Trophoblast cell (in vitro differentiated cells and primary cell): ENCODE measurements around the gene AGAP9.
"Not testable (repeated sequence)": the region's sequence is repeated elsewhere in the genome, so short reads cannot be mapped to it uniquely, and the experiment has no call there.

Source experiments
- DNase-seq, 2 donors: peaks; one replicate each; pipeline ENCODE4 v3.0.0-alpha.2; 2016
- H2AFZ ChIP-seq: 2 replicates; pipeline ENCODE4 v1.6.1; 2013; ENCODE audit warnings: low read length, moderate library complexity, mild to moderate bottlenecking; ENCODE audit not compliant: insufficient read depth, poor library complexity
- H2AK5ac ChIP-seq: 2 replicates; pipeline ENCODE4 v1.6.1; 2013; ENCODE audit warnings: mild to moderate bottlenecking, low read length
- H2BK120ac ChIP-seq: 2 replicates; pipeline ENCODE4 v1.6.1; 2013; ENCODE audit warnings: low read length, mild to moderate bottlenecking, moderate library complexity; ENCODE audit not compliant: insufficient read depth, poor library complexity
- H2BK12ac ChIP-seq: 2 replicates; pipeline ENCODE4 v1.6.1; 2013; ENCODE audit warnings: mild to moderate bottlenecking, low read length, moderate library complexity
- H2BK5ac ChIP-seq: 2 replicates; pipeline ENCODE4 v1.6.1; 2013; ENCODE audit warnings: low read length, low read depth, moderate library complexity, mild to moderate bottlenecking; ENCODE audit not compliant: poor library complexity
- H3K14ac ChIP-seq: 2 replicates; pipeline ENCODE4 v1.6.1; 2013; ENCODE audit warnings: mild to moderate bottlenecking, low read length
- H3K18ac ChIP-seq: 2 replicates; pipeline ENCODE4 v1.6.1; 2013; ENCODE audit warnings: mild to moderate bottlenecking, low read length
- H3K23ac ChIP-seq: 2 replicates; pipeline ENCODE4 v1.6.1; 2013; ENCODE audit warnings: low read length
- H3K27ac ChIP-seq: 2 replicates; pipeline ENCODE4 v1.5.1; 2013; ENCODE audit warnings: low read depth, mild to moderate bottlenecking, inconsistent platforms, low read length, moderate library complexity
- H3K27me3 ChIP-seq: 2 replicates; pipeline ENCODE4 v1.6.1; 2013; ENCODE audit warnings: inconsistent platforms, mild to moderate bottlenecking, low read length, moderate library complexity; ENCODE audit not compliant: insufficient read depth
- H3K36me3 ChIP-seq, 2 experiments: 1 replicate in 1 of 2; 2 replicates in 1 of 2; pipeline ENCODE4 v1.6.1; 2013; ENCODE audit warnings: low read length in 2 of 2, mild to moderate bottlenecking in 2 of 2, moderate library complexity in 1 of 2; ENCODE audit not compliant: insufficient read depth in 2 of 2, control insufficient read depth in 1 of 2
- H3K4ac ChIP-seq: 2 replicates; pipeline ENCODE4 v1.6.1; 2013; ENCODE audit warnings: low read depth, mild to moderate bottlenecking, low read length, moderate library complexity
- H3K4me1 ChIP-seq, 2 experiments: 1 replicate in 1 of 2; 2 replicates in 1 of 2; pipeline ENCODE4 v1.6.1; 2013; ENCODE audit warnings: low read length in 2 of 2, mild to moderate bottlenecking in 2 of 2, moderate library complexity in 1 of 2; ENCODE audit not compliant: insufficient read depth in 2 of 2, control insufficient read depth in 1 of 2
- H3K4me2 ChIP-seq: 2 replicates; pipeline ENCODE4 v1.6.1; 2013; ENCODE audit warnings: inconsistent platforms, mild to moderate bottlenecking, low read length, moderate library complexity
- H3K4me3 ChIP-seq: 2 replicates; pipeline ENCODE4 v1.5.1; 2013; ENCODE audit warnings: mild to moderate bottlenecking, low read depth, low read length, inconsistent platforms
- H3K79me1 ChIP-seq: one replicate; pipeline ENCODE4 v1.6.1; 2013; ENCODE audit warnings: low read length
- H3K79me2 ChIP-seq: 2 replicates; pipeline ENCODE4 v1.6.1; 2013; ENCODE audit warnings: low read length, mild to moderate bottlenecking; ENCODE audit not compliant: control insufficient read depth, insufficient read depth, poor library complexity
- H3K9ac ChIP-seq: 2 replicates; pipeline ENCODE4 v1.6.1; 2013; ENCODE audit warnings: mild to moderate bottlenecking, low read length
- H3K9me3 ChIP-seq: 2 replicates; pipeline ENCODE4 v1.6.1; 2013; ENCODE audit warnings: low read depth, mild to moderate bottlenecking, control low read depth, inconsistent platforms, low read length; ENCODE audit not compliant: insufficient read depth
- H4K12ac ChIP-seq: 2 replicates; pipeline ENCODE4 v1.6.1; 2013; ENCODE audit warnings: low read depth, mild to moderate bottlenecking, low read length, moderate library complexity
- H4K8ac ChIP-seq: 2 replicates; pipeline ENCODE4 v1.6.1; 2013; ENCODE audit warnings: low read depth, mild to moderate bottlenecking, low read length, moderate library complexity
- H4K91ac ChIP-seq: one replicate; pipeline ENCODE4 v1.6.1; 2013; ENCODE audit warnings: low read depth, mild to moderate bottlenecking, low read length, moderate library complexity
- WGBS: extraction: QIAGEN DNeasy Blood & Tissue Kit; methylation state at CpG from one replicate; pipeline ENCODE4 v1.1.7; 2013; ENCODE audit warnings: missing lambda C conversion rate; ENCODE audit not compliant: insufficient read length, insufficient coverage; ENCODE audit errors: extremely low coverage; 5-methylcytosine and 5-hydroxymethylcytosine counted together

Gene AGAP9

DNA sequence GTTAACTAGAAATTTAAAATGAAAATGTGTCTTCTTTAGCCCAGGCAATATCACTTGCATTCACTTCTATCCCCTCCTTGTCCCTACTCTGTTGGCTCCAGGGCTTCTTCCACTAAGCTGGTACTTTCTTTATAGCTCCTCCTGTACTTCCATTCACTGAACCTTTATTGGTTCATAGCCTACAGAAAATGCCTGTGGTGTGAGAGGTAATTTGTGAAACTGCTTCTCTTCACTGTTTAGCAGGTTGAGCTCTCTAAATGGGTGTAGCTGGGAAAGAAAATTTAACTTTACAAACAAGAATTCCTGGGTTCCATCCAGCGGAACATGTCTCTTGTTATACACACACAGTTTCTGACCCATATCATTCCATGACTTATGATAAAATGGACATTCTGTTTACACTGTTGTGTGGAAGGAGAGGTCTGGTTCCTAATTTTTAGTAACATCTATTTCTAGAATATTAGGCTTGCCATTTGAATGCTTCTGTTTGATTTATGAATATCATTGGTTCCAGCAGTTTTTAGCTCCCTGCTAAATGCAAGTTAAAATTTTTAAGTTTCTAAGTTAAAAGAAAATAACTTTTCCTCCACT is 36.4 kb upstream of the AGAP9 start:
- DNase-seq: peak in 1 of 2 donors; percentile 1
- not testable (repeated sequence) for H2BK12ac ChIP-seq, H3K27ac ChIP-seq, H4K91ac ChIP-seq, H3K4me1 ChIP-seq, H3K36me3 ChIP-seq, H4K8ac ChIP-seq, H2AFZ ChIP-seq, H3K79me1 ChIP-seq, H2BK5ac ChIP-seq, H3K9me3 ChIP-seq, H3K14ac ChIP-seq, H2AK5ac ChIP-seq, H3K9ac ChIP-seq, H3K18ac ChIP-seq, H3K79me2 ChIP-seq, H3K4me3 ChIP-seq, H3K4ac ChIP-seq, H3K4me2 ChIP-seq, H3K27me3 ChIP-seq, H4K12ac ChIP-seq, H3K23ac ChIP-seq, H2BK120ac ChIP-seq
- WGBS: no CpG with 5 or more reads among the region's 1 CpG

DNA sequence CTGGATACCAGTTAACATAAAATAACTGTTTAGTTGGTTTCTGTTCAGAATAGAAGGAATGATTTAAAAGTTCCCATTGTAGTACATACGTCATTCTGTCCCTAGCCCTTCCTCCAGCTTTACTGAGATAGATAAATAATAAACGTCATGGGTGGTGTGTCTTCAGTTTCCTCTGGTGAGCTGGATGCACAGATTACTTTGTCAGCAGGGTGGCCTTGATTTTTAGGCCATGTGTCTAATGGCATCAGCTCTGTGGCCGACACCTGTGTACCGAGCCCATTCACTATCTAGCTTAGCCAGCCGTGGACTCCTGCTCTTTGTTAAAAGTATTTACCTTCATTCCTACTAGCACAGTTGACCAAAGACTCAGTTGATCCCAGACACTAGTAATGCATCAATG is 34.7 kb upstream of the AGAP9 start:
- not testable (repeated sequence) for H3K14ac ChIP-seq, H3K27ac ChIP-seq, H2BK120ac ChIP-seq, H3K9me3 ChIP-seq, H3K4me3 ChIP-seq, H3K27me3 ChIP-seq, H3K36me3 ChIP-seq, H4K91ac ChIP-seq, H4K12ac ChIP-seq, H3K18ac ChIP-seq, H2AK5ac ChIP-seq, H3K79me1 ChIP-seq, H4K8ac ChIP-seq, H3K79me2 ChIP-seq, H3K4me2 ChIP-seq, H2BK12ac ChIP-seq, H2AFZ ChIP-seq, H2BK5ac ChIP-seq, H3K23ac ChIP-seq, H3K9ac ChIP-seq, H3K4ac ChIP-seq, H3K4me1 ChIP-seq
- no CpG with 5 or more reads among the region's 5 CpGs for WGBS
- peak in 1 of 2 donors; percentile 9 for DNase-seq

DNA sequence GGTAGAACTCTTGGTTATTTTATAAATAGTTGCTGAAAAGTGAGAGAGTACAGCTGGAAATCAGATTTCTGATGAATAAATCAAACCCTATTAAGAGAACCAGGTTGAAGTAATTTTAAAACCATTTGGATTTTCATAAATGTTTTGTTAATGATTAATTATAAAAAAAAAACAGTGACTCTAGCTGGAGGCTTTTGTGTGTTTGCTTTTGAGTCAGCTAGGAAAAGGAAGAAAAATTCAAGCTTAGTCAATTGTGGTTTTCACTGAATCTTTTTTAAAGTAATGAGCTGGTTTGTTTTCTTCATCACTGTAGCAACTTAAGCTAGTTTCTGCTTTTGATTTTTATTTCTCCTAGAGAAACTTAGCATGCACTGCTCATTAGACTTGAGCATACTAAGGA is 34.2 kb upstream of the AGAP9 start:
- H2BK5ac ChIP-seq, H3K4me1 ChIP-seq, H3K18ac ChIP-seq, H2BK12ac ChIP-seq, H2AFZ ChIP-seq, H3K79me2 ChIP-seq, H3K79me1 ChIP-seq, H3K14ac ChIP-seq, H2BK120ac ChIP-seq, H3K9me3 ChIP-seq, H3K27me3 ChIP-seq, H4K8ac ChIP-seq, H3K4ac ChIP-seq, H3K4me3 ChIP-seq, H3K27ac ChIP-seq, H3K9ac ChIP-seq, H4K91ac ChIP-seq, H4K12ac ChIP-seq, H3K36me3 ChIP-seq, H3K4me2 ChIP-seq, H3K23ac ChIP-seq, H2AK5ac ChIP-seq: not testable (repeated sequence)
- DNase-seq: peak in 1 of 2 donors; percentile 0

DNA sequence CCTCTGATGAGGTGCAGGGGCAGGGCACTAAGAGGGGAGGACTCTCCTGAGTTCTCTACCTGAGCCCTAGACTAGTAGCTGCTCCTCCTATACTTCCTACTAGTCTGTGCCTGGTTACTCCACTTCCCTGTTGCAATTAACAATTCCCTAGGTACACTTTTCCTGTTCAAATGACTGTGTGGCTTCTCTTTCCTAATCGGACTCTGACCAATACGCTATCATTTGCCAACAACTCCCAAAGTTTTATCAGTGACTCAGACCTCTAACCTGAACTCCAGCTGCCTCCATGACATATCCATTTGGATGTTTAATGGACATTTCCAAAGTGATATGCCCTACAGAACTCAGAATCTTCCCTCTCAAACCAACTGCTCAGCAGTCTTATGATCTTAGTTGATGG is 31.9 kb upstream of the AGAP9 start:
- no CpG with 5 or more reads among the region's 2 CpGs for WGBS
- not testable (repeated sequence) for H2AFZ ChIP-seq

More for the DNA sequence above, 31.9 kb upstream of the AGAP9 start:
- H3K27me3 ChIP-seq, H3K27ac ChIP-seq, H3K23ac ChIP-seq, H3K14ac ChIP-seq, H3K4me3 ChIP-seq, H3K79me1 ChIP-seq, H4K12ac ChIP-seq, H2BK5ac ChIP-seq, H3K18ac ChIP-seq, DNase-seq, H4K8ac ChIP-seq, H3K9ac ChIP-seq, H3K9me3 ChIP-seq, H3K4me1 ChIP-seq, H3K79me2 ChIP-seq, H2AK5ac ChIP-seq, H4K91ac ChIP-seq, H3K4ac ChIP-seq, H2BK12ac ChIP-seq, H2BK120ac ChIP-seq, H3K36me3 ChIP-seq, H3K4me2 ChIP-seq: not testable (repeated sequence)
